Stimulated activated CD4-positive, alpha-beta T cell treated with anti-CD3 and anti-CD28 coated beads, Interleukin-4, amount 100 ng/mL, for 24 hours (primary cell): ENCODE data around the gene NUFIP2.
"Not testable (repeated sequence)": the region's sequence is repeated elsewhere in the genome, so short reads cannot be mapped to it uniquely, and the experiment has no call there.

Source experiments
- DNase-seq: peaks from one replicate; pipeline ENCODE4 v3.0.0-alpha.2; 2020

NUFIP2 gene, protein sequence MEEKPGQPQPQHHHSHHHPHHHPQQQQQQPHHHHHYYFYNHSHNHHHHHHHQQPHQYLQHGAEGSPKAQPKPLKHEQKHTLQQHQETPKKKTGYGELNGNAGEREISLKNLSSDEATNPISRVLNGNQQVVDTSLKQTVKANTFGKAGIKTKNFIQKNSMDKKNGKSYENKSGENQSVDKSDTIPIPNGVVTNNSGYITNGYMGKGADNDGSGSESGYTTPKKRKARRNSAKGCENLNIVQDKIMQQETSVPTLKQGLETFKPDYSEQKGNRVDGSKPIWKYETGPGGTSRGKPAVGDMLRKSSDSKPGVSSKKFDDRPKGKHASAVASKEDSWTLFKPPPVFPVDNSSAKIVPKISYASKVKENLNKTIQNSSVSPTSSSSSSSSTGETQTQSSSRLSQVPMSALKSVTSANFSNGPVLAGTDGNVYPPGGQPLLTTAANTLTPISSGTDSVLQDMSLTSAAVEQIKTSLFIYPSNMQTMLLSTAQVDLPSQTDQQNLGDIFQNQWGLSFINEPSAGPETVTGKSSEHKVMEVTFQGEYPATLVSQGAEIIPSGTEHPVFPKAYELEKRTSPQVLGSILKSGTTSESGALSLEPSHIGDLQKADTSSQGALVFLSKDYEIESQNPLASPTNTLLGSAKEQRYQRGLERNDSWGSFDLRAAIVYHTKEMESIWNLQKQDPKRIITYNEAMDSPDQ

DNA sequence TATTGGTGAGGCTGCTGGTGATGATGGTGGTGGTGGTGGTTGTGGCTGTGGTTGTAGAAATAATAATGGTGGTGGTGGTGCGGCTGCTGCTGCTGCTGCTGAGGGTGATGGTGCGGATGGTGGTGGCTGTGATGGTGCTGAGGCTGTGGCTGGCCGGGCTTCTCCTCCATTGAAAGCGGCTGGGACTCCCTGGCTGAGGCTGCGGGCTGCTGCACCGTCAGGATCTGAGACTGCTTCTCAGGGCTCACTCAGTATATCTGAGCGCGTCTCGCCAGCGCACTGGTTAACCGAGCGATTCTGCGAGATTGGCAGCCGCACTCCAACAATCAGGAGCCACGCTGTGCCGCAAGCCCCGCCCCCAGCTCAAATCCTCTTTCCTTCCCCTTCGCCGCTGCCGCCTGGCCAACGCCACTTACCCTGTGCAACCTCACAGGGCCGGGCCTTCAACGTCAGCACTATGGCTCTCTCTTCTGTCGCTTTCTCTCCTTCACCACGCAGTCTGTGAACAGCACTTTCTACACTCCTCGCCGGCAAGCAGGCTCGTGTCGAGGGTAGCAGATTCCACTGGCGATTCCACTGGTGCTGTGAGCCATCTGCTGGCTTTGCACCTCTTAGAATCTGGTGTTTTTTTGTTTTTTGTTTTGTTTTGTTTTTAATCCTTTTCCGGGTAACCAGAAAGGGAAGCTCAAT lies at the start of gene NUFIP2:
Gene NUFIP2, minus strand, starts transcription at position 259 of the 690 bp plus-strand sequence. Its CDS starts 89 bp downstream, at position 170.
- DNase-seq = peak; percentile 99

DNA sequence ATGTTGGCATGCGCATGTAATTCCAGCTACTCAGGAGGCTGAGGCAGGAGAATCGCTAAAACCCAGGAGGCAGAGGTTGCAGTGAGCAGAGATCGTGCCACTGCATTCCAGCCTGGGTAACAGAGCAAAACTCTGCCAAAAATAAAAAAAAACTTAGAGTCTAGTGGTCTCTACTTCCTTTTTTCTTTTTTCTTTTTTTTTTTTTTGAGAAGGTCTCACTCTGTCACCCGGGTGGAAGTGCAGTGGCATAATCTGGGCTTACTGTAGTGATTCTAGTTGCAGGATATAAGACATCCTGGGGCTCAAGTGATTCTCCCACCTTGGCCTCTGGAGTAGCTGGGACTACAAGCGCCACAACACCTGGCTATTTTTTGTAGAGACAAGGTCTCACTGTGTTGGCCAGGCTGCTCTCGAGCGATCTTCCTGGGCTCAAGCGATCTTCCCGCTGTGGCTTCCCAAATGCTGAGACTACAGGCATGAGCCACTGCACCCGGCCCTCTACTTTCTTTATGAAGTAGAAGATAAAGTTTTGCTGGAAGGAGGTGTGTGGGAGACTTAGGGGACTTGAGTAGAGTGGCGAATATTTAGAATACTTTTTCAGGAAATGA lies 48.3 kb upstream of the NUFIP2 start:
- no peak for DNase-seq

DNA sequence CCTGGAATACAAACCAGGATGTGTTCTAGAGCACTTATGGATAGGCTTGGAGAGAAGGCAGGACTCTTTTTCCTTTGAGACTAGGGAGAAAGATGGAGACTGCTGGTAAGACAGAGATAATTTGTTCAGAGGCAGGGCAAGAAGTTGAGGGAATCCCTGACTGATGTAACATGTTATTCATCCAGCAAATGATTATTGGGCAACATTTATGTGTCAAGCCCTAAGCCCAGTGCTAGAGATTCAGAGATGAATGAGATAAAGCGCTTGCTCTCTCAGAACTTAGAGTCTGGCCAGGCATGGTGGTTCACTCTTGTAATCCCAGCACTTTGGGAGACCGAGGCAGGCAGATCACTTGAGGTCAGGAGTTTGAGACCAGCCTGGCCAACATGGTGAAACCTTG lies 47.8 kb upstream of the NUFIP2 start:
- DNase-seq = no peak

DNA sequence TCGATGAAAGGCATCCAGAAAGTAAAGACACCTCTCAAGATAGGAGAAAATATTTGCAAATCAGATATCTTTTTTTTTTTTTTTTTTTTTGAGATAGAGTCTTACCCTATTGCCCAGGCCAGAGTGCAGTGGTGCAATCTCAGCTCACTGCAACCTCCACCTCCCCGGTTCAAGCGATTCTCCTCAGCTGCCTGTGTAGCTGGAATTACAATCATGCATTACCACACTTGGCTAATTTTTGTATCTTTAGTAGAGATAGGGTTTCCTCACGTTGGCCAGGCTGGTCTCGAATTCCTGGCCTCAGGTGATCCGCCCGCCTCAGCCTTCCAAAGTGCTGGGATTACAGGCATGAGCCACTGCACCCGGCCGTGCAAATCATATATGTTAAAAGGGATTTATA lies 45.1 kb upstream of the NUFIP2 start:
- DNase-seq = not testable (repeated sequence)

DNA sequence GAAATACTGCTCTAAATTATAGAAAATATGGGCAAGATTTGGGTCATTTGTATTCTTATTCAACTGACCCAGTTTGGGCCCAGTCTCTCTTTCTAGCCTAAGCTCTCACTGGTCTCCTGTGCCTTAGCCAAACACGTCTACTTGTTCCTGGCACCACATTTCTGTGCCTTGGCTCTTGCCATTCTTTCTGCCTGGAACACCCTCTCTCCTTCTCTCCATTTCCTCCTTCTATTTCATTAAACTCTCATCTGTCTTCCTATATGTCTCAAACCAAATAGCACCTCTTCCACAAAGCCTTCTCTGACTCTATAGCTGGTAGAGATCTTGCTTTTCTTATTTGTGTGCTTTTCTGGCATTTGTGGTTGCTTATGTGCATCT lies 37.7 kb upstream of the NUFIP2 start:
- DNase-seq = no peak

DNA sequence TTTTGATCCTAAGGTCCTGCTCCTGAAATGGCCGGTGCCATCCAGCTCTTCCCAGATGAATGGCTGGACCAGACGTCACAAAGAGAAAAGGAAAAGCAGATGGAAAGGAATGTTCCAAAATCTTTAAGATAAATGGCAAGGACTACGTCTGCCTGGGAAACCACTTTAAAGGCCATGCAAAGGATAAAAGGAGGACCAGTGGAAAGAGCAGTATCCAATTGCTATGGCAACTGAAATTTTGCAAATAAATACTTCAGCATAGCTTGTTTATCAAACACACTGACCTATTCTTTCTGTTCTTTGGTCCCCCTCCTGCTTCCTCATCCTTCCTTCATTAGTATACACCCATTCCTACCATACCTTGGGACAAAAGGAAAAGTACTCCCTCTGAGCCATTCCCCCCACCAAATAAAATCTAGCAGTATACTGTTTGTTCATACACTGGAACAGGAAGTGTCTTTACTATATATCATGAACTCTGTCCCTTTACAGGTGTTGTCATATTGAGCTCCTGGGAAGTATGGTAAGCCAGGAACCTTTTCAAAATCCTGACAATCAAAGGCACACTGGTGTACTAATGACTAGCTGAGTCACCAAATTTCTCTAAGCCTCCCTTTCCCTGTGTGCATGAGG lies 37.2 kb upstream of the NUFIP2 start:
- no peak for DNase-seq

DNA sequence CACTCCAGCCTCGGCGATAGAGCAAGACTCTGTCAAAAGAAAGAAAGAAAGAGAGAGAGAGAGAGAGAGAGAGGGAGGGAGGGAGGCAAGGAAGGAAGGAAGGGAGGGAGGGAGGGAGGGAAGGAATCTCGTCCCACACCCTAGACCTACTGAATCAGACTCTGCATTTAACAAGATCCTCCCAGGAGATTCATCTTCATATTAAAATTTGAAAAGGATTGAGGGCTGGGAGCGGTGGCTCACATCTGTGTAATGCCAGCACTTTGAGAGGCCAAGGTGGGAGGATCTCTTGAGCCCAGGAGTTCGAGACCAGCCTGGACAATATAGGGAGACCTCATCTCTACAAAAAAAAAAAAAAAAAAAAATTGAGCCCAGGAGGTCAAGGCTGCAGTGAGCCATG lies 33.5 kb upstream of the NUFIP2 start:
- DNase-seq = no peak

DNA sequence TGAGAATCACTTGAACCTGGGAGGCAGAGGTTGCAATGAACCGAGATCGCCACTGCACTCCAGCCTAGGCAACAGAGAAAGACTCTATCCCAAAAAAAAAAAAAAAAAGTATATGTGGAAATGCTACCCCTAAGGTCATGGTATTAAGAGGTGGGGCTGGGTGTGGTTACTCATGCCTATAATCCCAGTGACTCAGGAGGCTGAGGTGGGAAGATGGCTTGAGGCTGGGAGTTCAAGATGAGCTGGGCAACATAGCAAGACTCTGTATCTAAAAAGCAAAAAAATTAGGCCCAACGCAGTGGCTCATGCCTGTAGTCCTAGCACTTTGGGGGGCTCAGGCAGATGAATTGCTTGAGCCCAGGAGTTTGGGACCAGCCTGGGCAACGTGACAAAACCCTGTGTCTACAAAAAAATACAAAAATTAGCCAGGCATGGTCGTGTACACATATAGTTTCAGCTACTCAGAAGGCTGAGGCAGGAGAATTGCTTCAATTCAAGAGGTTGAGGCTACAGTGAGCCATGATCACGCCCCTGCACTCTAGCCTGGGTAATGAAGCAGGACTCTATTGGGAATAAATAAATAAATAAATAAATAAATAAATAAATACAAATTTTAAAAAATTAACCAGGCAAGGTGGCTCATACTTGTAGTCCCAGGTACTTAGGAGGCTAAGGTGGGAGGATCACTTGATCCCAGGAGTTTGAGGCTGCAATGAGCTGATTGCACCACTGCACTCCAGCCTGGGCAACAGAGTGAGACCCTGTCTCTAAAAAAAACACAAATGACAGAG lies 32.3 kb upstream of the NUFIP2 start:
- DNase-seq = no peak

DNA sequence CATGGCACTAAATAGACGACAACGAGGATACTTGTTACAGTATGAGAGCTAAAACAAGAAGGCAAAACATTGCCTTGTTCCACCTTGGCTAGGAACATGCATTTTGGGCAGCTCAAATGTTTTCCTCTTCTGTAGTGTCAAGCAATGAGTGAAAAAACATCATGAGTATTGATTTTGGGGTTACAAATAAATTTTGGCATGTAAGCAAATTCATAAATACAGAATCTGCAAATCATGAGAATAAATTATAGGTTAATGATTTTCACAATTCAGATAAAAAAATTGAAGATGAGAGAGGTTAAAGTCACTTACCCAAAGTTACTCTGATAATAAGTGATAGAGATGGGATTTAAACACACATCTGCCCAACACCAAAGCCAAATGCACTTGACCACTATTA lies 28.4 kb upstream of the NUFIP2 start:
- DNase-seq = no peak

DNA sequence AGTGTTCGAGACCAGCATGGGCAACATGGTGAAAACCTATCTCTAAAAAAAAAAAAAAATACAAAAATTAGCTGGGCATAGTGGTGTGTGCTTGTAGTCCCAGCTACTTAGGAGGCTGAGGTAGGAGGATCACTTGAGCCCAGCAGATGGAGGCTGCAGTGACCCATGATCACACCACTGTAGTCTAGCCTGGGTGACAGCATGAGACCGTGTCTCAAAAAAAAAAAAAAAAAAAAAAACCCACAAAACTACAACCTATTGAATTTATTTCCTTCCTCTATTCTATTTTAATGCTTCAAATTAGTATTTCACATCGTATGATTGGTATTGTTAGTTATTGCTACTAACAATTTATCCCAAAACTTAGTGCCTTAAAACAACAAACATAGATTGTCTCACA lies 9.4 kb upstream of the NUFIP2 start:
- DNase-seq = no peak

DNA sequence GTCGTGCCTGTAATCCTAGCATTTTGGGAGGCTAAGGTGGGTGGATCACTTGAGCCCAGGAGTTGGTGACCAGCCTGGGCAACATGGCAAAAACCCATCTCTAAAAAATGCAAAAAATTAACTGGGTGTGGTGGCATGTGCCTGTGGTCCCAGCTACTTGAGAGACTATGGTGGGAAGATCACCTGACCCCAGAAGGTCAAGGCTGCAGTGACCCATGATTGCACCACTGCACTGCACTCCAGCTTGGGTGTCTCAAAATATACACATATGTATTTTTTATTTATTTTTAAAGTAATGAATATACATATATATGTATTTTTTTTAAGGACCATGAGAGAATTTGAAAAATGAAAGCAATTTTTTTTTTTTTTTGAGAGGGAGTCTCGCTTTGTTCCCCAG lies 5.1 kb upstream of the NUFIP2 start:
- no peak for DNase-seq

DNA sequence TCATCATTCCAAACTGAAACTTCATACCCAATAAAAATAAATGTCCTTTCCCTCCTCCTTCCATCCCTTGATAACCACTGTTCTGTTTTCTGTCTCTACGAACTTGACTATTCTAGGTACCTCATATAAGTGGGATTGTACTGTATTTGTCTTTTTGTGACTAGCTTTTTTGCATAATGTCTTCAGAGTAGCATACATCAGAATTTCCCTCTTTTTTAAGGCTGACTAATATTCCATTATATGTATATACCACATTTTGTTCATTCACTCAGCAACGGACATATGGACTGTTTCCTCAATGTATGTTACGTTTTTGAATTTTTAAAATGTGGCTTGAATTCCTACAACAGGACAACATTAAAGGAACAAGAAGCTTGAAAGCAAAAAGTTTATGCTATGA lies 1.5 kb upstream of the NUFIP2 start:
- no peak for DNase-seq

DNA sequence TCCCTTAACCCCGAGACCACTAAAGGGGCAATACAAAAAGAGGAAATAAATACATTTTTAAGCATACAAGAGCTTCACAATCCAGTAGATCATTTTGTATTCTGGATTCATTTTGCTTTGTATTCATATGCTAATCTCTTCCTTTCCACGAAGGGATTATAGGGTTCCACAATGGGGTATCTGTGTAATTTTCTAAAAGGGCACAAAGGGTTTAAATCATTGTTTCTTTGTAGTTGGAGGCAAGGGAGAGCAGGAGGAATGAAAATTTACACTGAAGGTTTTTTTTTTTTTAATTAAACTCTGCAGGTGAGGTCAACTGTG lies 592 bp upstream of the NUFIP2 start:
- DNase-seq = no peak

DNA sequence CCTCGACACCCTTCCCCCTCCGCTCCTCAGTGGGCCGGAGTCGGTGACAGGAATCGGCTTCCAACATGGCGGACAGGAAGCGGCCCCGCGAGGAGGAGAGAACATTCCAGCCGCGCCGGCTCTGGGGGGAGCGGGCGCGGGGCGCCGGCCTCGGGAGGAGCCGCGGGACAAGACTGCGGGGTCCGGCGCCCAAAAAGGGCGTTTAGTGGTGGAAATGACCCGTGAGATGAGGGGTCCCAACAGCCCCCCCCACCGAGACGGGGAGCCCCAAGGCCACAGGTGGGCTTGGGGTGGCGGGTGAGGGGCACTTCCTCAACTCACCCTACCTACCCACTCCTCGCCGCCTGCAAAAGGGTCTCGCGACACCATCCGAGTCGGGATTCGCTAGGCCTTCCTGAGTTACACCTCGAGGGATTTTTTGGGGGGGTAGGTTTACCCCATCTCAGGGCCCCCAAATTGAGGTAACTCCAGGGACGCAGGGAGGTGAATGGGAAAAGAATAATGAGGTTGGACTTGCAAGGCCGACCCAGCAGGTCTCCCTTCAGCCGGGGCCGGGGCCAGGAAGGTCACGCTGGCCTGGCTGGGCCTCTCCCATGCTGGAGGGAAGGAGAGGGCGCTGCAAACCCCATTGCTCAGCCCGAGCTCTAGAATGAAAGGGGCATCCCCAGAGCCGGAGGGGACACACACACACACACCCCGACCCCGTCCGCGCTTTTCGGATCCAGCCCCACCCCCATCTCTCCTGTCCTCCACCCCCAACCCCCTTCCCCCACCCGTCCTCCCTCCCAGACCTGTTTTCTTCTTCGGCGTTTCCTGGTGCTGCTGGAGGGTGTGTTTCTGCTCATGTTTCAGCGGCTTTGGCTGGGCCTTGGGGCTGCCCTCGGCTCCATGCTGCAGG lies 707 bp downstream of the NUFIP2 start:
- peak; percentile 66 for DNase-seq

DNA sequence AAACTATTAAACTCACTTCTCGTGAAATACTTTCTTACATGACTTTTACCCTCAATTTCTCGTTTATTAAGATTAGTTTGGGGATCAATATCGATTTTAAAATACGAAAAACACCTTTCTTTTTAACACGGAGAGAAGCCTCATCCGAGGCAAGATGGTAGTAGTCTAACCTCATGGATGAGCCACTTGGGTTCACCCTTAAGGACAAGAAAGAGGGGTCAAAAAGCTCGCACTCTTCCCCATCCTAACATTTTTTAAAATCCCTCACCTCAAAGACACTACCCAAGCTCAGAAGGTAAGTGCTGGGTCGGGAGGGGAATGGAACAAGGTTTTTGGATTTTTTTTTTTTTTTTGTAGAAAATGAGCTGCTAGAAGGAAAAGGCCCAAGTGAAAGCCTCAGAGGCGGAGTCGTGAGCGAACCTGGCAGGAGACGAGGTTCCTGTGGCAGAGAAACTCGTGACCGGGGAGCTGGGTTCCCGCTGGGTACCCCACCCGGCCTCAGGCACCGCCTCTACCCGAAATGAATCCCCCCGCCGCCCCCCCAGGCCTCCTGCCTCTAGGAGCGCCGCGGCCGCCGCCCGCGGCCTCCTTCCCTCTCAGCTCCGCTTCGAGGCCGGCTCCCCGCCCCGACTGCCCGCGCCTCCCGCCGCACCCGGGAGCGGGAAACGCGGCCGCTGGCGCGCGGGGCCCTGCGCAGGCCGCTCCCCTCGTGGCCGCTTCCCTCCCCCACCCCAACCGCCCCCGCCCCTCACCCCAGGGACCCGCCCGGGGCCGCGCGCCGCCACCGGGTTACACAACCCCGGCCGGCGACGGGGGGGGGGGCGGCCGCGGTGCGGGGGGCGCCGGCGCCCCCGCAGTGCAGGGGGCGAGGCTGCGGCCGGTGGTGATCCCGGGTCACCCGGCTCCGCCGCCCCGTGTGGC lies 1.6 kb downstream of the NUFIP2 start:
- DNase-seq = peak; percentile 52

DNA sequence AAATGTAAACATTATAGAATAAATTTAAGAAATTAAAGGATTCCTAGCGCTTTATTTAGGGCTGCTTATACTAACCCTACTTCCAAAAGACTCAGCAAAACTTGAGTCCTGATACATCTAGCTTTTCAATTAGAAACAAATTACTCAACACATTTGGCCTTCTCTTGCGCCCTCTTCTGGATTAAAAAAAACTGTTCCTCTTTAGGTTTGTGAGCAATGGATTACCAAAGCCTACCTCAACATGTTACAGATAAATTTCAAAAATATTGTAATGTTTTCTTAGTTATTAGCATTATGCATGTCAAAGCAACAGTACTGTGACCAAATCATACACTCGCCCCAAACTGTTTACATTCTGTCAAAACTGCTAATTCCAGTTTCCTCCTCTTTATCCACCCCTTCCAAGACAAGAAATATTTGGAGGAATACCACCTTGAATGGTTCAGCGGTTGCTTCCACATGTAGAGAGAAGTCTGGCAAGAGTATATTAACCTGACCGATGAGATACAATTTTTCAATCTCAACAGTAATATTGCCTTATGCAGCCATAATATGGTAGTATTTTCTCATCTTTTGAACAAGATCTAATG lies 2.7 kb downstream of the NUFIP2 start:
- DNase-seq = peak; percentile 41

DNA sequence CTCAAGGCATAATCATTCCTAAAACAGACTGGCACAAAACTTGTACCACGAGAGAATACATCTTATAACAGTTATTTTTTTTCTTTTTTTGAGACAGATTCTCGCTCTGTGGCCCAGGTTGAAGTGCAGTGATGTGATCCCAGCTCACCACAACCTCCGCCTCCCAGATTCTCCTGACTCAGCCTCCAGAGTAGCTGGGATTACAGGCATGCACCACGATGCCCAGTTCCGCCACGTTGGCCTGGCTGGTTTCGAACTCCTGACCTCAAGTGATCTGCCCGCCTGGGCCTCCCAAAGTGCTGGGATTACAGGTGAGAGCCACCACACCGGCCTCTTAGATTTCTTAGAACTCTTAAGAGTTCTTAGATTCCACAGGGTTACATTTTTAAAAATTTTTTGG lies 4.1 kb downstream of the NUFIP2 start:
- no peak for DNase-seq

DNA sequence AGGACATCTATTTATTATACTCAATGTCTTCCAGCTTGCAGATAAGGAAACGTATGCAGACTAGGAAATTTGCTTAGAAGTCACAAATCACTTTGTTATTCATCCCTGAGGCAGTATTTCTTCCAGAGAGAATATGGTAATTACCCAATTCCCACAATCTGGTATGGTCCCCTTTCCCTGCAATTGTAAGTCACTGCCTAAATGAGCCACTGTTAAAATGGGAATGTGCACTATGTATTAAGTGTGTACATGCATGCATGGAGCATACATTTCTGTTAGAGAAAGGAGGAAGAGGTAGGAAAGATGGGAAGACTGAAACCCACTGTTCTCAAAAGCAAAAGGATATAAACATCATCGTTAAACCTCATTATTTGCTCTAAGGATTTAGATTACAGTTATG lies 10.0 kb downstream of the NUFIP2 start:
- DNase-seq = no peak

DNA sequence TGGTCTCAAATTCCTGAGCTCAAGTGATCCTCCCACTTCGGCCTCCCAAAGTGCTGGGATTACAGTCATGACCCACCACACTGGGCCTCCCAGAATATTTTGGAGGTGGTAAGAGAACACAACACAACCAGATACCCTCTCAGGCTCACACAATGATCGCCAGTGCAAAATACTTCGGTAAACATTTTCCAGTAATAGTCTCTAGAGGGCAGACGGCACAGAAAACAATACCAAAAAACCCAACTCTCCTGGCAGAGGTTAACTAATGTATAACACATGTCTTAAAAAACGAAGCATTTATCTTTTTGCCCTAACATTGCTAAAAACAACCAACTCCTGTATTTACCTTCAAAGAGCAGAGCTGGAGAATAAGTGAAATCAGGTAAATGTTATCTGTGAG lies 10.5 kb downstream of the NUFIP2 start:
- DNase-seq = no peak
